NCI-H748 treated with DMSO at 0.1 percent for 48 hours (cell line): ENCODE results near the gene MAK.
"Not testable (repeated sequence)": the region's sequence is repeated elsewhere in the genome, so short reads cannot be mapped to it uniquely, and the experiment has no call there.

Experiments used
- DNase-seq: peaks from one replicate; lab custom pipeline; 2025; lab: John Stamatoyannopoulos, UW

MAK gene, protein sequence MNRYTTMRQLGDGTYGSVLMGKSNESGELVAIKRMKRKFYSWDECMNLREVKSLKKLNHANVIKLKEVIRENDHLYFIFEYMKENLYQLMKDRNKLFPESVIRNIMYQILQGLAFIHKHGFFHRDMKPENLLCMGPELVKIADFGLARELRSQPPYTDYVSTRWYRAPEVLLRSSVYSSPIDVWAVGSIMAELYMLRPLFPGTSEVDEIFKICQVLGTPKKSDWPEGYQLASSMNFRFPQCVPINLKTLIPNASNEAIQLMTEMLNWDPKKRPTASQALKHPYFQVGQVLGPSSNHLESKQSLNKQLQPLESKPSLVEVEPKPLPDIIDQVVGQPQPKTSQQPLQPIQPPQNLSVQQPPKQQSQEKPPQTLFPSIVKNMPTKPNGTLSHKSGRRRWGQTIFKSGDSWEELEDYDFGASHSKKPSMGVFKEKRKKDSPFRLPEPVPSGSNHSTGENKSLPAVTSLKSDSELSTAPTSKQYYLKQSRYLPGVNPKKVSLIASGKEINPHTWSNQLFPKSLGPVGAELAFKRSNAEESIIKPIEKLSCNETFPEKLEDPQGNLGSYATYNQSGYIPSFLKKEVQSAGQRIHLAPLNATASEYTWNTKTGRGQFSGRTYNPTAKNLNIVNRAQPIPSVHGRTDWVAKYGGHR

DNA sequence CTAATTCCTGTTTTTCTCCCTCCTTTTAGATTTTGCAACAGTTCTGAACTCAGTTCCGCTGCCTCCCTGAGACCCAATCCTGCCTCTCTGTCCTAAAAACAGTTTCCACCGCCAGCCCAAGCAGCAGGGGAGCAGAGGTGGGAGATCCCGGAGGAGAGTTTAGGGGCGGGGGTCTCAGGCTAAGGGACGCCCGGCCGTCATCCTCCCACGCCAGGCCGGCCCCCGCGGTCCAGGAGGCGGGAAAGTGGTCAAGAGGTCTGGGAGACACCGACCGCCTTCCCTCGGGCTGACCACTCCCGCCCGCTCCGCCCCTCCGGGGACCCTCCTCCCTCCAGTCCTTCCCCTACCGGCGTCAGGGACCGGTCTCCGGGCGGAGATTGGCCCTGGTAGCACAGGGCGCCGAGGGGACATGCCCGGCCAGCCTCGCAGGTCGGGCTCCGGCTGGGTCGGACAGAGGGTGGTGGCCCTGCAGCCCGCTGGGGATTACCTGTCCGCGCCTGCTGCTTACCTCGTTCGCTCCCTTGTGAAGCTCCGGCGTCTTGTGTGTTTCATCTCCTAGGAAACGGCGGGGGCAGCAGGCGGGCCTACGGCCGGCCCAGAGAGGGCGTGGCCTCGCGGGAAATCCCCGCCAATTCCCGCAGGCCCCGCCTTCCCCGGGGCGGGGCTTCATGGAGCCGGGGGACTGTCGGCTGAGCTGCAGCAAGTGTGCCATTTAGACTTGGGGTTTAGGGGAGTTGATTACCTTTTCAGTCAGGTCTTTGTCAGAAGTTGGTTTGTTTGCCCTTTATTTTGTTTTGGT, at the start of gene MAK:
MAK (minus strand) TSS at position 545 of the 799 bp plus-strand sequence. CDS start 7,891 bp downstream, outside the sequence.
- peak; percentile 95 for DNase-seq

DNA sequence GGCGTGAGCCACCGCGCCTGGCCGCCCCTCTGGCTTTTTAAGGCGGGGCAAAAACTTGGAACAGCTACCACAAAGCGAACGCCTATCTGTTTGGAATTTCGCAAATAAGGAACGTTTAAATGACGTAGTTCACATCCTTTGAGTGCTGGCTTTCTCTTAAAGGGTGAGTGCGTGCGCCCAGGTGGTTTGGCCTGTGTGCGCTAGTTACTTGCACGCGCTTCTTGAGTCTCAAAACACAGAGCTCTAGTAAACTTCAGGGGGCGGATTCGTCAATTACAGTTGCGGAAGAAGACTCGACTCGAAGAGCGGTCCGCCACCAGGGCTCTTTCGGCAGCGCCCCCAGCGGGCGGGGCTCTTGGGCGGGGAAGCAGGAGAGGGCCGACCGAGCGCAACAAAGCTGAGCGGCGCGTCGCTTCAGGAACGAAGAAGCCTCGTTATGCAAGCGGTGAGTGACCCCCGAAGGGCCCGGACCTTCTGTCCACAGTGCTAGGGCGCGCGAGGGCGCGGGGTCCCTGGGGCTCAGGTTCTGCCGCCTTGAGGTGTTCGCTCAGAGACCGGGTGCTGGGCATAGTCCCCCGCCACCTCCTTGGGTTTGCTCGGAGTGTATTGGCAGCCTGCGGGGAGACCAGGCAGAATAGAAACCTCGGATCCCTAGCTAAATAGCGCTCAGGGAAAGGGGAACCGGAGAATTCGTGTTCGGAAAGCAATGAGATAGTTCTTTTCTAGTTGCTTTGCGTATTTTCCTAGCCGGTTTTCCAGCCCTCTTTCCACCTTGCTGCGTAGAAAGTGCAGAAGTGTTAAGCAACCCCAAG, 48.6 kb upstream of the MAK start, which contains the start of gene SYCP2L:
SYCP2L (plus strand) TSS at position 362 of the 812 bp plus-strand sequence; CDS start at position 437, 75 bp downstream.
- no peak for DNase-seq

DNA sequence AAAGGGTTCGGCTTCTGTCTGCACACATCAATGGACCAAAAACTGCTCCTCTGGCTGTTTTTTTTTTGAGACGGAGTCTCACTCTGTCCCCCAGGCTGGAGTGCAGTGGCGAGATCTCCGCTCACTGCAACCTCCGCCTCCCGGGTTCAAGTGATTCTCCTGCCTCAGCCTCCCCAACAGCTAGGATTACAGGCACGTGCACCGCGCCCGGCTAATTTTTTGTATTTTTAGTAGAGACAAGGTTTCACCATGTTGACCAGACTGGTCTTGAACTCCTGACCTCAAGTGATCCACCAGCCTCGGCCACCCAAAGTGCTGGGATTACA, 48.0 kb upstream of the MAK start:
- DNase-seq: not testable (repeated sequence)

DNA sequence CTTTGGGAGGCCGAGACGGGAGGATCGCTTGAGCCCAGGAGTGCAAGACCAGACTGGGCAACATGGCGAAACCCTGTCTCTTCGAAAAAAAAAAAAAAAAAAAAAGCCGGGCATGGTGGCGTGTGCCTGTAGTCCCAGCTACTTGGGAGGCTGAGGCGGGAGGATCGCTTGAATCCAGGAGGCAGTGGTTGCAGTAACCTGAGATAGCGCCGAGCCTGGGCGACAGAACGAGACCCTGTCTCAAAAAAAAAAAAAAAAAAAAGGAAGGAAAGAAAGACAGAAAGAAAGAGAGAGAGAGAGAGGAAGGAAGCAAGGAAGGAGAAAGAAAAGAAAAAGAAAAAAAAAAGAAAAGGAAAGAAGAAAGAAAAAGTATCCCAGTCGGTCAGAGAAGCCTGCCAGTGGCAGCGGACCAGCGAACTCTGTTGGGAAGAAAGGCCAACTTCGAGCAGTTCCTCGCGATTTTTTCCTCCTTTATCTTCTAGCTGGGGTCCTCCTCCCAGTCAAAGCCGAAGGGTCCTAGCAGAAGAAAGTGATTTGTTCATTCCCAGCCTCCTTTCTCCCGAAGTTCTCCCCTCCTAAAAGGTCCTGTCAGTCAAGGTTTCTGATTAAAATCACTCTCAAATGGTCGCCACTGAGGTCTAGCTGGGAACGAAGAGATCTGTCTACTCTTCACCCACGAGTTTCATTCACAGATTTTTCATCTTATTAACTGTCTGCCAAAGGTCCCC, 46.1 kb upstream of the MAK start:
- DNase-seq: no peak

DNA sequence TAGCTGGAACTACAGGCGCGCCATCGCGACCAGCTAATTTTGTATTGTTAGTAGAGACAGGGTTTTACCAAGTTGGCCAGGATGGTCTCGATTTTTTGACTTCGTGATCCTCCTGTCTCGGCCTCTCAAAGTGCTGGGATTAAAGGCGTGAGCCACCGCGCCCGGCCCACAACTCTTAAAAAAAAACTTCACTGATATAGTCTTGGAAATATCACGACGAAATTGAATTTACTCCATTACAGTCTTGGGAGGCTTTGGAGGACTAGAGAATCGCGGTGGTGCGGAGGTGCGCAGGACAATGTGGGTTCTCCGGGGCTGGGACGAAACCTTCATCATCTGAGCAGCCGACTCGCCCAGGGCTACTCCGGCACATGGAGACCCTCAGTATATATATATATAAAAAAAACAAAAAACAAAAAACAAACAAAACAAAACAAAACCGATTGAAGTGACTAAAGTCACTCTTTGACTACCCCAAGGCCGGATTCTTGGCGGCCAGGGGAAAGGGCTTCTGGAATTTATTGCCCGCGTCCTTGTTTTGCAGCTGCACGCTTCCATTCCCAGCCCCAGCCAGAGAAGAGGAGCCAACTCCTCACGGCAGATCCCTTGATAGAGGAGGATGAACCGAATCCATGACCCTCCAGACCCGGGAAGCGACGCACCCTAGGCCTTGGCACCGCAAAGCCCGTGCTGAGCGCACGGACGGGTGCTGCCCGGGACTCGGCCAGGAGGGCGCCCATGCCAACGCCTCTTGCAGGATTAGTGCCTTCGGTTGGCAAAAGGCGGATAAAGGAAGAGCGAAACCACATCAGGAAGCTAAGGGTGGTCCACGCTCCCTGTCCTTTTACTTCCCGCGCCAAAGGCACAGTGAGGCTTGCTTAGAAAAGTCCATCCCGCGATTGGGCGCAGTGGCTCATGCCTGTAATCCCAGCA, 45.2 kb upstream of the MAK start:
- DNase-seq: no peak

DNA sequence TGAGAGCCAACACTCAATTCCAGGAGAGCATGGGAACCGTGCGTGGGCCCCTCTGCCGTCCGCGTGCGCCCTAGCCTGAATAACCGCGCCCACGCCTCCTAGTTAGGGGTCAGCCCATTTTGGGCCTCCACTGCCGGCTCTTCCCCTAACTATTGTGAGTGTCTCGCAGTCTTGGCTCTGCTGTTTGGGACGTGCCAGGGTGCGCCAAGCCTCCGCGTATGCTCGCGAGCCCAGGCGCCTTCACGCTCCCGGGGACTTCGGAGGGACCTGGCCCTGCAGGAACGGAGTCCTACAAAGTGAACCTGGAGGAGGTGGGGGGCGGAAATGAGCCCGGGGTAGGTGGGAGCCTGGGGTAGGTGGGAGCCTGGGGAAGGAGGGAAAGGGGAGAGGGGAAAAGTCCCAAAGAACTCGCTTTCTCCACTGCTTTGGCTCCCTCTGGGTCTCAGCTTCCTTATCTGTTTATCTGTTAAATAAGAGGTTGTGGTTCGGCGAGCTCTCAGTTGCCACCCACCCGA, 44.4 kb upstream of the MAK start:
- DNase-seq: no peak

DNA sequence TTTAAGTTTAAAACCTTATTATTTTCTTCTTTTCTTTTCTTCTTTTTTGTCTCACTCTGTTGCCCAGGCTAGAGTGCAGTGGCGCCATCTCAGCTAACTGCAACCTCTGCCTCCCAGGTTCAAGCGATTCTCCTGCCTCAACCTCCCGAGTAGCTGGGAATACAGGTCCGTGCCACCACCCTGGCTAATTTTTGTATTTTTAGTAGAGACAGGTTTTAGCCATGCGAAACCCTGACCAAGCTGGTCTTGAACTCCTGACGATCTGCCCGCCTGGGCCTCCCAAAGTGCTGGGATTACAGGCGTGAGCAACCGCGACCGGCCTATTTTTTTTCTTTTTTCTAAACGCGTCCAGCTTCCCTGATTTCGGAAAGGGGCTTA, 43.9 kb upstream of the MAK start:
- DNase-seq: not testable (repeated sequence)

DNA sequence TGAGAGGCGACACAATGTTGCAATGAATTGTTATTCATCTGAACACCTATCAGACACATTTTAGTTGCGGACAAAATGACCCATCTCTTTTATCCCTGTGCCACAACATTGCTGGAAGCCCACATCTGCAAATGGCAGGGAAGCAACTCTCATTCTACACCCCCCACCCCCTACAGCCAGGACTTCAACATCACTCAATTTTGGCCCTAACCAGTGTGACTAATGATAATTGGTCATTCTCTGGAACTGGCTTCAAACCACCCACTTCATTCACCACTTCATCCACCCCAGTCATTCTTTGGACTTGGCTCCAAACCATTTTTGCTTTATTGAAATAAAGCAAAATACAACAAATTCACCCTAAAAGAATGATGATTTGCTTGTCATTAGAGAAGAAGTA, 42.0 kb upstream of the MAK start:
- no peak for DNase-seq

DNA sequence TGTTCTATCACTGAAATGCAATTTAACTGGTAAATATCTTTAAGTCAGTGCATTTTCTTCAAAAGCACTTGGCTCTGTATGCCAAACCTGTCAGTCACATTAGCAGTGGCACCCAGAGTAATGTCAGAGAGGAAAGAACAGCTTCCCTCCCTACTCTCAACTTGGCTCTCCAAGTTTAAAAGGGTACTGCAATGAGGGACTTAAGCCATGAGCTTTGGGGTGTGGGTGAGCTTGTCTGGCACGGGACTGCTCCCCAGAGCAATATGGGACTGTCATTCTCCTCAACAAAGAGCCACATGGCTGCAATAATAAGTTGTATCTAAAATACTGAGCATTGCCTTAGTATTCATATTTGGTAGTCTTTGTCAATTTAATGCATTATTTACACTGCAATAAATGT, 39.5 kb upstream of the MAK start:
- no peak for DNase-seq

DNA sequence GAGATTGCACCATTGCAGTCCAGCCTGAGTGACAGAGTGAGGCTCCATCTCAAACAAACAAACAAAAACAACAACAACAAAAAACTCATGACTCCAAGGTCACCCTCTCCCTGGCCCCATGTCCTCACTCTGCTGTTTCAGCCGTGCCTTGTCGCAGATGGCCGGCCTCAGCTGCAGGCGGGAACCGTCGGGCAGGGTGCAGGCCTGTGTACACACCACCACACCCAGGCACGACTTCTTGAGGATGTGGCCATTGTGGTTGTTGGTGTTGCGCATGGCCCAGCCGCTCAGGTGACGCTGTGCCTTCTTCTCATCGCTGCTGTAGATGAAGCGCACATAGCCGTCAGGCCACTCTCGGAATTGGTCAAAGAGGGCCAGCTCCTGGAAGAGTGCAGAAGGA, 38.7 kb upstream of the MAK start:
- DNase-seq: no peak

DNA sequence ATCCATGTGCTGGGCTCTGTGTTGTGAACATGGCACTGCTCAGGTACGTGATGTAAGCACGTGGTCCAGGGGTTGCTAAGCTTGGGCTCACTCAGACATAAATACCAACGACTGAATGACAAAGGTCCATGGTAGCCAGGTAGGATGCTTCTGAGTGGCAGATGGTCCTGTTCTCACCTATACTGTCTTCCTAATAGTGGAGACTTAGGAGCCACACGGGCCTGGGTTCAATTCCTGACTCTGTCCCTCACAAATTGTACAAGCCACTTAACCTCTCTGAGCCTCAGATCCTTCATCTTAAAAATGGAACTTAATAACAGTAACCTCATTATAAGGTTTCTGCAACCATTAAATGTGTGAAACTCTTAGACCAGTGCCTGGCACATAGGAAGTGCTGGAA, 36.7 kb upstream of the MAK start:
- no peak for DNase-seq

DNA sequence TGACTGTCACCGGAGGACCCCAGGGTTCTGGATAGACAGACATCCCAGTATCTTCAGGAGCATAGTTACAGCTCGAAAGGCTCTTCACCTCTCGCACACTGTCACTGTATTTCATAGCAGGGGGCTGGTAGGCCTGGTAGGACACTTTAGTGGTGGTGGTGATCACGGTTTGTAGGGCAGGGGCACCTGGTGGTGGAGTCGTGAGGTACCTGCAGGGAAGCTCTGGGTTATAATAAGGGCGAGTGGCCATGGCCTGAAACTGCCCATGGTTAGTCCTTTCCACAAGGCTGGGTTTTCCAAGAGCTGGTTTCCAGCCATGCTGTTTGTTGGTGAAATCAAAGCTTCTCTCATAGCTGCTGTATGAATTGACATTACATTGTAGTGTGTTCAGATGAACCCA, 35.9 kb upstream of the MAK start:
- DNase-seq: no peak

DNA sequence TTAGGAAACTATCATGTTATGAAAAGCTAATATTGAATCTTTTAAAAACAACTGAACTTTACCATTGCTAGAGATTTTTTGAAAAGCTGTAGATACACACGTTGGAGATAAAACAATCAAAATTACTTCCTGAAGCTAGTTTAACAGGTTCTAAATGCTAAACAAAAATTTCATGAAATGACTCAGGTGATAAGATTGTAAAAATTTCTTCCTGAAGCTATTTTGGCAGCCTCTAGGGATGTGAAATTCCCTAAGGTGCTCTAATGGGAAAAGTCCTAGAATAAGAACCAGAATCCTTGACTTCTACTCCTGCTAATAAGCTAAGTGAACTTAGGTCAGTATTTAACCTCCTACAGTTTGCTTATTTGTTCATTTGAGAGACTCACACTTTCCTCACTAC, 35.0 kb upstream of the MAK start:
- DNase-seq: no peak

DNA sequence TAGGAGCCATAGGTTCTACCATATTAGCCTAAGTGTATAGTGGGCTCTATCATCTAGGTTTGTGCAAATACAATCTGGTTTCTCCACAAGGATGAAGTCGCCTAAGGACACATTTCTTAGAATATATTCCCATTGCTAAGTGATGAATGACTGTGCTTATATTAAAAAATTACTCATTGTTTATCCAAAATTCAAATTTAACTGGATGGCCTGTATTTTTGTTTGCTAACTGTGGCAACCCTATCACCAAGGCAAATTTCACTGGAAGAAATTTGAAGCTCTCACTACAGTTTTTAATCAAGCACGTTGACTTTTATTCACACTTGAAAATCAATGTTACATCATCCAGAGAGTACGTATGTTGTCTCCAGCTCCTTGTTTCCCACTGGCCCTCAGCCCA, 29.6 kb upstream of the MAK start:
- DNase-seq: no peak

DNA sequence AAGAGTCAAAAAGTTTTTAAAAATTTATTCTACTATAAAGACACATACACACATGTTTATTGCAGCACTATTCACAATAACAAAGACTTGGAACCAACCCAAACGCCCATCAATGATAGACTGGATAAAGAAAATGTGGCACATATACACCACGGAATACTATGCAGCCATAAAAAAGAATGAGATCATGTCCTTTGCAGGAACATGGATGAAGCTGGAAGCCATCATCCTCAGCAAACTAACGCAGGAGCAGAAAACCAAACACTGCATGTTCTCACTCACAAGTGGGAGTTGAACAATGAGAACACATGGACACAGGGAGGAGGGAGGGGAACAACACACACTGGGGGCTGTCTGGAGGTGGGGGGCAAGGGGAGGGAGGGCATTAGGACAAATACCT, 28.4 kb upstream of the MAK start:
- DNase-seq: not testable (repeated sequence)

DNA sequence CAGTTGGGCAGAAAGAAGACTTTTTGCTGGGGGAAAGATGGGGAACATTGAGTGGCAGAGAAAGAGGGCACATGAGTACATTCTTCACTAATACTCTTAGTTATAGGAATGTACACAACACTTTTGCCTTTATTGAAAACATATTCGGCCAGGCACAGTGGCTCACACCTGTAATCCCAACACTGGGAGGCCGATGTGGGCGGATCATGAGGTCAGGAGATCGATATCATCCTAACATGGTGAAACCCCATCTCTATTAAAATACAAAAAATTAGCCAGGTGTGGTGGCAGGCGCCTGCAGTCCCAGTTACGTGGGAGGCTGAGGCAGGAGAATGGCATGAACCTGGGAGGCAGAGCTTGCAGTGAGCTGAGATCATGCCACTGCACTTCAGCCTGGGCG, 24.7 kb upstream of the MAK start:
- DNase-seq: not testable (repeated sequence)

DNA sequence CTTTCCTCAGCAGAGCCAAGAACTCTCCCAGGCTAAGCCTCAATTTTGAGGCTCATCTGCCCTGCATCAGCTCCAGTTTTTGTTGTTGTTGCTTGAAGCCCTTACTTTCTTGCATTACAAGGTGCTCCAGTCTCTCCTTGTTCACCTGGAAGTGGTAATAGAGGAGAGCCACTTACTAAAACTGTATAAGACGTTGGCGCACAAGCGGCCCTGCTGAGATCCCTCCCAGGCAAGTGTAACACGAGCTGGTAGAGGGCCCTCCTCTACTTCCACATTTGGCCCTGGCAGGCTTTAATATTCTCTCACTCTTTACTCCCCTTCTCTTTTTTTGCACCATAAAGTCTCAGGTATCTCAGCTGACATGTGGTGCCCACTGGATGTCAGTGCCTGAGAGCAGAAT, 24.0 kb upstream of the MAK start:
- no peak for DNase-seq

DNA sequence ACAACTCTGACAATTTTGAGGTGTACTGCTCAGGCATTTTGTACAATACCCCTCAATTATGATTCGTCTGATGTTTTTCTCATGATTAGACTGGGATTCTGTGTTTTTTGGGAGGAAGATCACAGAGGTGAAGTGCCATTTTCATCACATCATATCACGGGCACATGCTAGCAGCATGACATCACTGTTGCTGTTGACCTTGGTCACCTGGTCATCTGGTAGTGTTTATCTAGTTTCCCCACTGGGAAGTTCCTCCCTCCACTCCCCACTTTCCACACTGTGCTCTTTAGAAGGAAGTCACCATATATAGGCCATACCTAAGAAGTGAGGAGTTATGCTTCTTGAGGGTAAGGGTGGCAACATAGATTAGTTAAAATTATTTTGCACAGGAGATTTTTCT, 22.7 kb upstream of the MAK start:
- DNase-seq: no peak

DNA sequence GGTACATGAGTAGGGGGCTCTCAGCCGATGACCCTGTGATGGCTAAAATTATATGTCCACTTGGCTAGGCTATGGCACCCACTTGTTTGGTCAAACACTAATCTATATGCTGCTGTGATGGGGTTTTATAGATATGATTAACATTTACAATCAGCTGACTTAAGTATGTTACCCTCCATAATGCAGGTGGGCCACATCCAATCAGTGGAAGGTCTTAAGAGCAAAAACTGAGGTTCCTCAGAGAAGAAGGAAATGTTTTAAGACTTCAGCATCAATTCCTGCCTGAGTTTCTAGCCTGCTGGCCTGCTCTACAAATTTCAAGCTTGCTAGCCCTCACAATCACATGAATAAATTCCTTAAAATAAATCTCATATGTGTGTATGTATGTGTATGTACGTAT, 18.9 kb upstream of the MAK start:
- no peak for DNase-seq
